Hematopoietic multipotent progenitor cell treated with erythropoietin and hydrocortisone succinate and interleukin-3 and kit ligand, for 8 days (in vitro differentiated cells): ENCODE measurements around the gene SPAG9.
A peak's percentile ranks its signal among the peaks of the same experiment; 100 is the strongest.
"Not testable (repeated sequence)": the region's sequence is repeated elsewhere in the genome, so short reads cannot be mapped to it uniquely, and the experiment has no call there.

ENCODE experiments used
- DNase-seq: peaks from one replicate; pipeline ENCODE4 v3.0.0-alpha.2; 2015

SPAG9 gene

DNA sequence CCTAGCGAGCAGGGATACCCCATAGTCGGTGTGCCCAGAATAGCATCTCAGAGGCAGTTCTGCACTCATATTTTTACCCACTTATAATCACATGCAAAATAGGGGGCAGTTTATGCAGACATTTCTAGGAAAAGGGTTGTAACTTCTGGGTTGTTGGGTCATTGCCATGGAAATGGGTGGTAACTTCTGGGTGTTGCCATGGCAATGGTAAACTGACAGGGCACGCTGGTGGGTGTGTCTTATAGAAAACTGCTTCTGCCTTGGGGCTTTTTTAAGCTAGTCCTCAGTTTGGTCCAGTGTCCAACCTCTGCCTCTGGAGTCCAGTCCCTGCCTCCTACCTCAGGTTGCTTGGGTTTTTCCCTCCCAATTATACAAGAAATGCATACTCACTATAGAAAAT lies 7.4 kb upstream of the SPAG9 start:
- peak; percentile 94 for DNase-seq

DNA sequence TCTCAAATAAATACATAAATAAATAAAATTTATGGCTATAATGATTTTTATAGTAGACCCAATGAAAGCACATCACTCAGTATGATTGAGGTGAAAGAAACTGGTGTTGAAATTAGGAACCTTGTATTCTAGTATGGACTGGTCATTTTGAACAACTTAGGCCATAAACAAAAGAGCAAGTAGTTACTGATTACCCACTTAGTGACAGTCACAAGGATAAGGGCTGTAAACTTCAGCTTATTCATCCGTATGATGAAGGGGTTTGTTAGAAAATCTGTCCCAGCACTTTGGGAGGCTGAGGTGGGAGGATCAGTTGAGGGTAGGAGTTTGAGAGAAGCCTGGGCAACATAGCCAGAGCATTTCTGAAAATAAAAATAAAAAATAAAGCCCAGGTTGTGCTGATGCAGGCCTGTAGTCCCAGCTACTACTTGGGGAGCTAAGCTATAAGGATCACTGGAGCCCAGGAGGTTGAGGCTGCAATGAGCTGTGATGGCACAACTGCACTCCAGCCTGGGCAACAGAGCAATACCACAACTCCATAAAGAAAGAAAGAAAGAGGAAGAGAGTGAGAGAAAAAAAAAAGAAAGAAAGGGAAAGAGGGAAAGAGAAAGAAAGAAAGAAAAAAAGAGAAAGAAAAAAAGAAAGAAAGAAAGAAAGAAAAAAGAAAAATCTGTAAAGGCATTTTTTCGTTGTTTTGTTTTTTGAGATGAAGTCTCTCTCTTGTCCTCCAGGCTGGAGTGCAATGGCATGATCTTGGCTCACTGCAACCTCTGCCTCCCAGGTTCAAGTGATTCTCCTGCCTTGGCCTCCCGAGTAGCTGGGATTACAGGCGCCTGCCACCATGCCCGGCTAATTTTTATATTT lies 4.2 kb upstream of the SPAG9 start:
- DNase-seq = no peak

DNA sequence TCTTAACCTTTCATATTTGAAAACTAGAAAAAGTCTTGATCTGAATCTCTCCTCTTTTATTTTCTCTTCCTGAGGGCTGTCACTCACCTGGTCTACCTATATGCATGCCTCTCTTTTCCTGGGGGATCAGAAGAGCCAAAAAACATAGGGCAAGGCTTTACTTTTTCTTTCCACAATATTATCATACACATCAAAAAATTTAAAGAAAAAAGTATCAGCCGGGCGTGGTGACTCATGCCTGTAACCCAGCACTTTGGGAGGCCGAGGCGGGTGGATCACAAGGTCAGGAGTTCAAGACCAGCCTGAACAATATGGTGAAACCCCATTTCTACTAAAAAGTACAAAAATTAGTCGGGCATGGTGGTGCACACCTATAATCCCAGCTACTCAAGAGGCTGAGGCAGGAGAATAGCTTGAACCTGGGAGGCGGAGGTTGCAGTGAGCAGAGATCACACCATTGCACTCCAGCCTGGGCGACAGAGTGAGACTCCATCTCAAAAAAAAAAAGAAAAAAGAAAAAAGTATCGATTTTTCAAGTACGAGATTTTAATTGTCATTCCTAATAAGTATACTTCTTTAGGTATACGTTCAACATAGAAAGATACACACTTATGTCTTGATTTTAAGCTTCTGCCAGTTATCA lies 1.9 kb upstream of the SPAG9 start:
- peak; percentile 14 for DNase-seq

DNA sequence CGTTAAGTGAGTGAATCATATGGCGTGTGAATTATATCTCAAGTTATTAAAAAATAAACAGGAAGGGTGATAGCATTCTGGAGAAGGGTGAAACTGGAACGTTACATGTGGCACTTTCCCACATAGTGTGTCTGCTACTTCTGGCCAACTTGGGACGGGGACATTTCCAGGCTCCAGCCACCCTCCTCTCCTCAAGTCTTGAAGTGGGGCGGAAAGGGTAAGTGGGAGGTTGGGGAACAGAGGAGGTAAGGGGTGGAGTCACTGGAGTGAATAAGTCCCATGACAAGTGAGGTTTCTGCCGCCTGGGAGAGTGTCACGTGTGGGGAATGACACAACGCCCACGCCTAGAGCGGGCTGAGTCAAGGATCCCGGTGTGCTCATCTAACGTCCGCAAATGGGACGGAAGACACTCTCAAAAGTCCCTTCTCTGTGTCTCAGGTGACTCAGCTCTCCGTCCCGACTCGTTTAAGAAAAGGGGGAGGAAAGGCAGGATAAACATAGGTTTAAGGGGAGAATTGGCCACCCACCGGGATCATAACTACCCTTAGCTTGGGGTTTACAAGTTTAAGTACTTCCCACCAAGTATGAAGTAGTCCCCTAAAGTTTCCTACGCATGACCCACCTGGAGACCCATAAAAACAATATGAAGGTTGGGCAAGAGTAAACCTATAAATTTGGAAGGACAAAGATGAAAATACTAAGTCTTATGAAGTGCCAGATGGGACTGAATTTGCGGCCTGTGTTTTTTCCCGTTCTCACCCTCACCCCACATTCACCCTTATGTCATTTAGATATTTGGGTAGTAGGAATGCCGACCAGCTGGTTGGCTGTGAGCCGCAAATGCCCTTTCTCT lies 1.2 kb upstream of the SPAG9 start:
- peak; percentile 97 for DNase-seq

DNA sequence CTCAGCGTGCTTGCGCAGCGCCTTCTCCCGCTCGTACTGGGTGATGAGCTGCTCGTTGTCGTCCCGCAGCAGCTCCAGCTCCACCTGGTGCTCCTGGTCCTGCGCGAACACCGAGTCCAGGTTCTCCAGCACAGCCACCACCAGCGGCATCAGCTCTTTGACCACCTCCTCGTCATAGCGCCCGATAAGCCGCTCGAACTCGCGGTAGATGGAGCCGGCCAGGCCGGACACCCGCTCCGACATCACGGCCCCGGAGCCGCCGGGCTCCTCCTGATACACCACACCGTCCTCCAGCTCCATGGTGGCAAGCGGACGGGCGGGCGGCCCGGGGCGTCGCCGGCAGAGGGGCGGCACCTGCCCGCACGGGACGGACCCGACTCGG lies 320 bp downstream of the SPAG9 start:
- DNase-seq = peak; percentile 35

DNA sequence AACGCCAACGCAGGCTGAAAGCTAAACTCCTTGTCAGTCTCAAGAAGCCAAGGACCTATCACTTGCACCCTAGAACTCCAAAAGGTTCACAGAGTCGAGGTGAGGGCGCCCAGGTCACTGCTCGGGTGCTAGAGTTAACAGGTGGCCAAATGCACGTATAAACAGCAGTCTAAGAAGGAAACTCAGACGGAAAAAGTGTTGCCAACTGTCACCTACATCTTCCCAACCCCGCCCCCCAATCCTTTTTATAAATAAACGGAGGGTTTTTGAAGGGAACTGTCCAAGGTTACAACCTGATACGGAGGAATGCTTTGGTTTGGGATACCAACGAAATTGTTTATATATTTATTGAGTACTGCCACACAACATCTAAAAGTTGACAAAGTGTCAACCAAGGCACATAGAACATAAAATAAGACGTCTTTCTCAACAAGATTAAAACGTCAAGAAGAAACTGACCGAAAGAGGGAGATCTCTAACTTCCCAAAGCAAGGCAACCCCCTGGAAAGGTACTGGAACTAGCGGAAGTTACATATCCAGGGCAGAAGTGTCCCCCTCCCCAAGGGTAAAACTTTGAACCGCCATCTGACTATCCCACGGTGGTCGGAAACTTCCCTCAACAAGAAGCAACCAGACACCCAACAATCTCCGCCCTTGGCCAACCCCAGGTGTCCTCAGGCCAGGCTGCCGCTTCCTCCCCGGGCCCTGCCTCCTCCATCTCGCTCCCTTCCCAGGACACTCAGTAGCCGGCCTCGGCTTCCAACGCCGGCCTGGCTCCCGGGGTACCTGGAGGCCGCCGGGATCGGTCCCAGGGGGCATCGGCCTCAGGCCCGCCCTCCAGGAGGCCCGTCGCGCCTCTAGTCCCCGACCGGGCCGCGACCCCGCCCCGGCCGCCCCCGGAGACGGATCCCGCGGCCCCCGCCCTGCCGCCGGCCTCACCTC lies 982 bp downstream of the SPAG9 start:
- DNase-seq = peak; percentile 65

DNA sequence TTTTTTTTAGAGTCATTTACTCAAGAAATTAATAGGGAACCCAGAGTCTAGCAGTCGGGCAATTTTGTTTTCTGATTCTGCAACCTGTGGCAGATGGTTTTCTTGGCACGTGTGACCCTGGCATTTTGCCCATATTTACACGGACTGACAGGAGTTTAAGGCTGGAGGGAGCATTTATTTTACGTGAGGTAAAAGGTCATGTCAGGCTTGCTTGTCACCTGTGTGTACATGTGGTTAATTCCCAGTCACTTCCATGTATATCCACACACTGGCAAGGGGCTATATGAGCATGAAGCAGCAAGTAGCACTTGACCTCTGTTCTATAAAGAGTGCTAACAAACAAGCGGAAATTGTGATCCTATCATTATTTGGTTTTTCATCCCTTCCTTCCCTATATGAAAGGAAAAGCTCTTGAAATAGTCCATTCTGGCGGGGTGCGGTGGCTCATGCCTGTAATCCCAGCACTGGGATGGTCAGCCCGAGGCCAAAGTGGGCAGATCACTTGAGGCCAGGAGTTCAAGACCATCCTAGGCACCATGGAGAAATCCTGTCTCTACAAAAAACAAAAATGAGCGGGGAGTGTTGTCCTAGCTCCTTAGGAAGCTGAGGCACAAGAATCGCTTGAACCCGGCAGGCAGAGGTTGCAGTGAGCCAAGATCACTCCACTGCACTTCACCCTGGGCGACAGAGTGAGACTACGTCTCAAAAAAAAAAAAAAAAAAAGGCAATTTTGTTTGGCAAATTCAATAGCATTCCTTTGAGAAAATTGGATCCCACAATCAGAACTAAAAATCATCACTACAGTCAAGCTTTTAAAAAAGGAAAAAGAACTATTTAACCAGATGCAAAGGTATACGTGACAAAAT lies 2.1 kb downstream of the SPAG9 start:
- peak; percentile 65 for DNase-seq

DNA sequence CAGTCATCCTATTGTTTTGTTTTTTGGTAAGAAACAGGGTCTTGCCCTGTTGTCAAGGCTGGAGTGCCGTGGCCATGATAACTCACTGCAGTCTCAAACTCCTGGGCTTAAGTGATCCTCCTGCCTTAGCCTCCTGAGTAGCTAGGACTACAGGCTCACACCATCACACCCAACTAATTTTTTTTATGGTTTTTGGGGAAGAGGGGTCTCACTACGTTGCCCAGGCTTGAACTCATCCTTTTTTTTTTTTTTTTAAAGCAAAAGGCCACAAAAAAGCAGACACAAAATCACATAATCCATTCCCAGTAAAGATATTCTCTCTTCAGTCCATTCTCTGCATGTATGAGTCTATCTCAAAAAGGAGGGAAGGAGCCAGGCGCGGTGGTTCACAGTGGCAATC lies 5.5 kb downstream of the SPAG9 start:
- no peak for DNase-seq

DNA sequence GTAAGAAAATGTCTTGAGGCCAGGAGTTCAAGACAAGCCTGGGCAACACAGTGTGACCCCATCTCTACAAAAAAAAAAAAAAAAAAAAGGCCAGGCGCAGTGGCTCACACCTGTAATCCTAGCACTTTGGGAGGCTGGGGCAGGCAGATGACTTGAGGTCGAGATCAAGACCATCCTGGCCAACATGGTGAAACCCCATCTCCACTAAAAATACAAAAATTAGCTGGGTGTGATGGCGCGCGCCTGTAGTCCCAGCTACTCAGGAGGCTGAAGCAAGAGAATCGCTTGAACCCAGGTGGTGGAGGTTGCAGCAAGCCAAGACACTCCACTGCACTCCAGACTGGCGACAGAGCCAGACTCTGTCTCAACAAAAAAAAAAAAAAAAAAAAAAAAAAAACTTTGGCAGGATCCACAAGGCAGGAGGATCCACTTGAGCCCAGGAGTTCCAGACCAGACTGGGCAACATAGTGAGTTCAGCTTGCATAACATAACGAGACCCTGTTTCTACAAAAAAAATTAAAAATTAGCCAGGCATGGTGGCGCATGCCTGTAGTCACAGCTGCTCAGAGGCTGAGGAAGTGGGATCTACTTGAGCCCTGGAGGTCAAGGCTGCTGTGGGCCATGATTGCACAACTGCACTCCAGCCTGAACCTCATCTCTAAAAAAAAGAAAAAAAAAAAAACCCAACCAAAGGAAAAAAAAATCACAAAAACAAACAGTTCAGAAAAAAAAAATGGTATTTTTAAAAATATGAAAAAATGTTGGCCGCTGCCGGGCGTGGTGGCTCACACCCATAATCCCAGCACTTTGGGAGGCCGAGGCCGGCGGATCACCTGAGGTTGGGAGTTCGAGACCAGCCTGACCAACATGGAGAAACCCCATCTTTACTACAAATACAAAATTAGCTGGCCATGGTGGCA lies 8.1 kb downstream of the SPAG9 start:
- not testable (repeated sequence) for DNase-seq

DNA sequence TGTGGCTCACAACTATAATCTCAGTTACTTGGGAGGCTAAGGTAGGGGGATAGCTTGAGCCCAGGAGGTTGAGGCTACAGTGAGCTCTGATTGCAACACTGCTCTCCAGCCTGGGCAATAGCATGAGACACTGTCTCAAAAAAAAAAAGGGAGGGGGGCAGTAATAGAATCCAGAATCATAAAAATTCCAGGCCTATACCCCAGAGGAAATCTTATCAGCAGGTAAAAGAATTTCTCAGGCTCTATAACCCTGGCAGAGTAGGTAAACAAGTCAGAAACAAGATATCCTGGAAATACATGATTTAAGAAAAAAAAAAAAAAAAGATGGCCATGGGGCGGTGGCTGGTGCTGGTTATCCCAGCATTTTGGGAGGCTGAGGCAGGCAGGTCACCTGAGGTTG lies 12.9 kb downstream of the SPAG9 start:
- no peak for DNase-seq

DNA sequence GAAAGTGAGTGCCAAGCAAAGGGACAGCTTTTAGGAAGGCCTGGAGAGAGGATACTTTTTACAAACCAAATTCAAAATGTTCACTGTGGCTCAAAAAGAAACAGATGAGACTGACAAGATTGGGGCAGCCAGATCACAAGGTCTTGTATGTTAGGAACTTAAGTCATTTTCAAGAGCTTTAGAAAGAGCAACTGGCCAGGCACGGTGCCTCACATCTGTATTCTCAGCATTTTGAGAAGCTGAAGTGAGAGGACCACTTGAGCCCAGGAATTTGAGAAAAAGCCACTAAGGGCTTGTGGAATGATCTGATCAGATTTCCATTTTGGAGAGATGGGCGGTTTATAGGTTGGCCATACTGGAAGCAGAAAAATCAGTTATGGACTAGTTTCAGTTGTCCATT lies 17.2 kb downstream of the SPAG9 start:
- no peak for DNase-seq

DNA sequence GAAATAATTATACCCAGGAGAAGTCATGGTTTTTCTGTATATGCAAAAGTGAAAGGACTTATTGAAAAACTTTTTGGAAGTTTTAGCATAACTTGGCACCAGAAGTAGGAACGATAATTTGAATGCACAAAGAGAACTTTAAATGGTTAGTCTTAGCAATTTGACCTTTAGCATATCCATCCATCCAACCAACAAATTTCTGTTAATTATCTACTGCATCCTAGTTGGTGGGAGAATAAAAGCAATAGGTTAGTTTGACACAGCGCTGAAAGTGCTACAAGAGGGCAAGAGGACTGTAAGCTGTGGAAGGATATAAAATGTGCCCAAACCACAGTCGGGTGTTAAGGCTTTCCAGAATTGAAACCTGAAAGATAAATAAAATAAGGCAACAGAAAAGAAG lies 17.6 kb downstream of the SPAG9 start:
- no peak for DNase-seq

DNA sequence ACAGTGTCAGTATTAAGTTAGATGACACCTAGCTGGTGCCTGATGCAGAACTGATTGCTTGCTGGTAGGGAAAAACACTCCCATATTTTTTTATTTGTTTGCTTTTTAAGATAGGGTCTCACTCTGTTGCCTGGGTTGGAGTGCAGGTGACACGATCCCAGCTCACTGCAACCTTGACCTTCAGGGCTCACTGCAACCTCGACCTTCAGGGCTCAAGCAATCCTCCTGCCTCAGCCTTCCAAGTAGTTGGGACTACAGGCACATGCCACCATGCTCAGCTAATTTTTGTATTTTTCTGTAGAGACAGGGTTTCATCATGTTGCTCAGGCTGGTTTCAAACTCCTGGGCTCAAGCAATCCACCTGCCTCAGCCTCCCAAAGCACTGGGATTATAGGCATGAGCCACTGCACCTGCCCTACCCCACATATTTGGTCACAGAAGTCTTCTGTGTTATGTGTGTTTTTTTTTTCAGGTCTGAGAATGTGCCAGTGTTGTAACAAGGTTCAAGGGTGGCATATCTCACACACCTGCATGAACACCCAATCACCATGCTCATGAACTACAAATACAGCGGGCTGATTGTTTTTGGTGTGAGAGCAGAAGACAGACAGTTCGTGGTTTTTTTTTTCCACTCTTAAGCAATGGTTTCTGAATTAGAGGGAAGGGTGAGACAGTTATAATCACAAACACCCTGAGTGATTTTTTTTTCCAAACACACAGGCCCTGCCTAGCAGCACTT lies 22.8 kb downstream of the SPAG9 start:
- no peak for DNase-seq

DNA sequence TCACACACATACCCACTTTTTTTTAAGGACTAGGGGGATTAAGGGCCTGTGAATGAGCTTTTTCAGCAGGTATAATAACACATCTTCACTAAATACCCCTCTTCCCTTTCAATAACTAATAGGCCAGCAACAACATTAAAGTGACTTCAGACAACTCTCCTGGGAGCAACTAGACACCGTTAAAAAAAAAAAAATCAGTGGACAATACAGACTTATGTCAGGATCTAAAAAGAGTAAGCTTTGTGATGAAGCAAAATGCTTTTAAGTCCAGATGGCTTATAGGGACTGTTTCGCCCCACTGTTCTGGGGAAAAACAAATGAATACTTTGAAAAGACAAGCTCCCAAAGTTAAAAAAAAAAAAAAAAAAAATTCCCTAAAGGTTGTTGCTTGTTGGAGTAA lies 29.0 kb downstream of the SPAG9 start:
- no peak for DNase-seq

DNA sequence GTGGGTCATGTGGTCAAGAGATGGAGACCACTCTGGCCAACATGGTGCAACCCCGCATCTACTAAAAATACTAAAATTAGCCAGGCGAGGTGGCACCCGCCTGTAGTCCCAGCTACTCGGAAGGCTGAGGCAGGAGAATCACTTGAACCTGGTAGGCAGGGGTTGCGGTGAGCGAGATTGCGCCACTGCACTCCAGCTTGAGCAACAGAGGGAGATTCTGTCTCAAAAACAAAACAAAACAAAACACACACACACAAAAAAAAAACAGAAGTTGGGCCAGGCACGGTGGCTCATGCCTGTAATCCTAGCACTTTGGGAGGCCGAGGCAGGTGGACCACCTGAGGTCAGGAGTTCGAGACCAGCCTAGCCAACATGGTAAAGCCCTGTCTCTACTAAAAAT lies 31.8 kb downstream of the SPAG9 start:
- not testable (repeated sequence) for DNase-seq

DNA sequence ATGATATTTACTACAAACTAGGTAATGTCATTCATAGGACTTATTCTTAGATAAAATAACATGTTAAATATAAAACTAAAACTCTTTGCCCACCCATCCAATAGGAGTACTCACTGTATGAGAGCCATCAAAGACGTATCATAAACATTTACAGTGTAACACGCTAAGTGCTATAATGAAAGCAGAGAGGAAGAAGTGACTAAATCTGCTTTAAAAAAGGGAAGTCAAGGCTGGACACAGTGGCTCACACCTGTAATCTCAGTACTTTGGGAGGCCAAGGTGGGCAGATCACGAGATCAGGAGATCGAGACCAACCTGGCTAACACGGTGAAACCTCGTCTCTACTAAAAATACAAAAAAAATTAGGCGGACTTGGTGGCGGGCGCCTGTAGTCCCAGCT lies 32.4 kb downstream of the SPAG9 start:
- no peak for DNase-seq

DNA sequence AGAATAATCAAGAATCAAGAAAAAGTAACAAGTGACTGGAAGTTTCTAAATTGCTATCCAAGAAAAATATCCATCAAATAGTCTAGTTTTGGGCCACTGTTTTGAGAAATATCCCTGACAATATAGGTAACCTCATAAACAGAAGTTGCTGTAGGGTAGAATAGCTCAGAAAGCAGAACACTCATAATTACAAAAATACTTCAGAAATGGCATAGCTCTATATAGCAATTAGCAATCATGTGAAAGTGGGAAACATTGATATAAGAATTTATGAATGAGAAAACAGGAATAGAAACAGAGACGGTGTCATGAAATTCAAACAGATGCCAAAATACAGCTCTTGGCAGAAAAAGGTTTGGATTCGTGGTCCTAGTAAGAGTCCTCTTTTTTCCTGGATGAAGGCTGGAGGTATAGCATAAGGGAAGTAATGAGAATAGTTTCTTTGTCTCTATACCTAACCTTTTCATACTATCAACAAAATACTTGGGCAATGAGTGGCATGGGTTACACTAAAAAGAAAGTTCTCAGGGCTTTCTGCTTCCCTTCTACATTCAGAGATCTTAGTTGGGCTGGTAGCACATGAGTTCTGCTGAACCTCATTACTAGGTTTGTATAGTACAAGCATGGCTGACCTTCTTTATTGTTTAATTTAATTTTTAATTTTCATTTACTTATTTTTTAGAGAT lies 33.5 kb downstream of the SPAG9 start:
- DNase-seq = no peak

DNA sequence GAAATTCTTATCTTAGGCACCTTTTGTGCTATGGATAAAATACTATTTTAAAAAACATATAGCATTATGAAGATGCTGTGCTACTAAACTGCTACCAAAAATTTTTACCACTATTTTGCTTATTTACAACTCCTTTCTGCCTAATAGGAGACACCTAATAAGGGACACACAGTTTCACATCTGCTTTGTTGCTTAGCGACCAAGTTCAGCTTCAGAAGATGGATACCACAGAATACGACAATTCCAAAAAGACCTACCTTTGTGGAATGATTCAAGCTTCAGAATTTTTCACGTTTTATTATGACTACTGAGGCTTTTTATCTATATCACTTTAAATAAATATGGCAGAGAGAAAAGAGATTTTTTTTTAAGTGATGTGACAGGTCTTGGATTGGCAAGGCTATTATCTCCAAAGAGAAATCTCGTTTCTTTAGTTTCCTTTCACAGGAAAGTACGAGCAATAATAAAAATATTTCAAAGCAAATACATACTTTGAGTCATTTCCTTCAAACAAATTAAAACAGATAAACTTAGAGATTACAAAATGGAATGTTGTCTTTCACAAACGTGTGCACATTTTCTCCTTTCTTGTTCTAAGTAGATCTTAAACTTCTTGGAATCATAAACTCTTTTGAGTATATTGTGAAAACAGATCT lies 35.4 kb downstream of the SPAG9 start:
- DNase-seq = no peak
